Hypothalamus (tissue), 51 donors: ENCODE measurements around the gene BCAS3.

Experiments used
- DNase-seq, 51 donors: peaks; one replicate each; lab custom pipeline; 2025; lab: John Stamatoyannopoulos, UW

Gene BCAS3

DNA sequence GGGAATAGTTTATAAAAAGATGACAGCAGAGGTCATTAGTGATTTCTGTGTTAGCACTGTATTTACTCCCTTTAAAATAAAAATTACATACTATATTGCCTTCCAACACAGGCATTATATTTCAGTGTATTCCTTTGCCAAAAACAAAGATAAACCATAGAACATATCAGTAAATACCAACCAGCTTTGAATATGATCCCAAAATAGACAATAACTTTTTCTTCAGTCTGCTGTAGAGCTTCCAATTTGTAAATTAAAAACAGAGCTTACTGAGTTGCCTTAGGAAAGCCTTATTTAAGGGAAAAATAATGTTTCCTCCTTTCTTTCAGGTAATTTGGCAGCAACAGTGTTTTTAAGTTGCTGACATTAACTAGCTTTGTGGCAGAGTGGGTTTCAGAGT, 369.9 kb downstream of the BCAS3 start:
- DNase-seq, result no peak

- DNase-seq, result no peak
Measured at GRCh38 chr17:61048376-61049106, 370.9 kb downstream of the BCAS3 start.

DNA sequence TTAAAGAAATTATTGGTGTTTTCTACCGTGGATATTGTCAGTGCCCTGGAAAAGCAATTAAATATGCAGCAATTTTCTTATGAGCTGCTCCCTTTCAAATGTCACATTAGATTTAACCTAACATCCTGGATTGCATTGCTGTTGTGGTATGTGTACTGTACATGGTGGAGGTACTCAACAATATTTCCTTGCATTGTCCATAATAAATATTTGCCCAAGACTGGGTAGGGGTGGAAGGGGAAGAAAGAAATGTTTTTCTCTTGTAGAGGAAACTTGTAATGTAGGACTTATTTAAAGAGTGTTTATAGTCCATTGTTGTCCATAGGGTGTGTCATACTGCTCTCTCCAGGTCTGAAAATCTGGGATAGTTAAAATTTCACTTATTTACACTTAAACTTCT, 375.8 kb downstream of the BCAS3 start:
- DNase-seq, result no peak

DNA sequence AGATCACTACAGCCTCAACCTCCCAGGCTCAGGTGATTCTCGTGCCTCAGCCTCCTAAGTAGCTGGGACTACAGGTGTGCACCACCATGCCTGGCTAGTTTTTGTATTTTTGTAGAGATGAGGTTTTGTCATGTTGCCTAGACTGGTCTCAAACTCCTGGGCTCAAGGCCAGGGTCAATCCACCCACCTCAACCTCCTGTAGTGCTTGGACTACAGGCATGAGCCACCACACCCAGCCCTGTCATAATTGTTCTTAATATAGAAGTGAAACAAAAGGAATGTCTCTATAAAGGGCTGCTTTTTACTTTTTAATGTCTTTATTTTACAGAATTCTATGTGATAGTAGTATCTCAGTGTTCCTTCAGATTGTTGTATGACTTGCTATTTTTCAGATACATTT, 376.8 kb downstream of the BCAS3 start:
- DNase-seq, result no peak

DNA sequence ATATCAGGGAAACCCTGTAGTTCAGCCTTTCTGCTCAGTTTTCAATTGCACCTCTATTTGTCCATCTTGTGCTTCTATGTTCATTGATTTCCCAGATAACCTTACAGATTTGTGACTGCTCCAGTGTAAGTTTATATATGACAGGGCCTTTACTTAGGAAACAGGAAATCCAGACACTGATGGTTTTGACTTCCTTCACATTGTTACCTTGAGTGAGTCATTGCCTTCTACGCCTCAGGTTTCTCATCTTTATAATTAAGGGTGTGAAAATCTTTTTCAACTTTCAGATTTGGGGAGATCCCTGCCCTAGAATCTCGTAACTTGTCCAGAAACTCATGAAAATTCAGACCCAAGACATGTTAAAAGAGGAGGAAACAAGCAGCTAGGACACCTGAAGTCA, 379.6 kb downstream of the BCAS3 start:
- no peak for DNase-seq

DNA sequence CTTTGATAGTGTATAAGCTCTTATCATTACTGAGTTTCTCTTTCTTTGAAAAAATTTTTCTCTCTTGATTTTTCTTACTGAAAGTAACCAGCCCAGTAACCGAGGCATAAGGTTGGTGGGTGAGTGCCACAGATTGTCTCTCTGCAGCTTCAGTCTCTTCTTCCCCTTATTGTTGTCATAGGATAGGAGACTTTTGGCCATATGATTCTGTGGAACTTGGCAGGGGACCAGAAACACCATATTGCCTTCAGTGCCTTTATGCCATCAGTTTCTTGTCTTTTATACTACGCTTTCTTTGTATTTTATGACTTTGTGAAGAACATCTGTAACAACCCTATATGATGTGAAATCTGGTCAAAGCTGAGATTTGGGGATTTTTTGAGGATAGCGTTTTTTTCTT, 380.4 kb downstream of the BCAS3 start:
- no peak for DNase-seq

DNA sequence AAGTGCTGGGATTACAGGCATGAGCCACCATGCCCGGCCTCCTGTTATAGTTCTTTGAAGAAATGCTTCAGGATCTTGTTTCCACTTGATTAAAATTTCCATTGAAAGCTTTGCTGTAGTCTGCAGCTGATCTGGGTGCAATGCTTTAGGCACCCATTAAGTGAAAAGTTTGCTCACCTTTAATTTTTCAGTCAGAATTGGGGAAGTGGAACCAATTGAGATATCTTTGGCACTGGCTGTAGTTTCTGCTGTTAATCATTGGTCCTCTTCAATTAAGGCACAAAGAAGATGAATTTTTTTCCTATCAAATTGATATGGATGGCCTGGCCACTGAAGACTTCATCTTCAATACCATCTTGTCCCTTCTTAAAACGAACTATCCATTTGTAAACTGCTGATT, 385.9 kb downstream of the BCAS3 start:
- no peak for DNase-seq

DNA sequence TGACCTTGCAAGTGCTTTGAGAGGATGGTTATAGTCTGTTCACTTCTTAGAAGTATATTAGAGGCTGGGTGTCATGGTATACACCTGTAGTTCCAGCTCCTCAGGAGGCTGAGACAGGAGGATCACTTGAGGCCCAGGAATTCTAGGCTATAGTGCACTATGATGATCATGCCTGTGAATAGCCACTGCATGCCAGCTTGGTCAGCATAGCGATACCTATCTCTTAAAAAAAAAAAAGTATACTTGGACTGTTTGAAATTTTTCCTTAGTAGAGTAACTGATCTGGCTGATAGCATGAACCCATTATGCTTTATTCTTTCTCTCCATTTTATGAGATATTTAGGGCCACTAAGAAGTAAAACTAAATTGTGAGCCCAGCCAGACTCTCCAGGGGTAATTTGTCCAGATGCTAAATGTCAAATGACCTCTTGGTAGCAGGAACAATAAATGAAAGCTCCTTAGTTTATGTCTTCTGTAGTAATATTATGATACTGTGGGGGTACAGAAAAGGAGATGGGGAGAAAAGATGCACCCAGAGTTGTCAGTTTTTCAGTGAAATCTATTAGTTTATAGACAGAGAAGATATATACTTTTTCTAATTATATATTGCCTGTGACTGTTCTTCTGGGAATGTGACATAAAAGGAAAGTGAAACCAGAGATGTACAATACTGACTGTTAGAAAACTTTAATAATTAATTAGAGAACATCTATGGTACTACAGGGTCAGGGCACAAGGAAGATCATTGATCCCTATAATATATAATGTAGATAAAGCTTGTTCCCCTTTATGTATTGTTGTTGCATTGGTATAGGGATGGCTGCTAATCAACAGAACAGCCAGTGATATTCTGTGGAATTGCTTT, 386.7 kb downstream of the BCAS3 start:
- no peak for DNase-seq

GRCh38 chr17:61065263-61065773, 387.7 kb downstream of the BCAS3 start:
- DNase-seq, result no peak

DNA sequence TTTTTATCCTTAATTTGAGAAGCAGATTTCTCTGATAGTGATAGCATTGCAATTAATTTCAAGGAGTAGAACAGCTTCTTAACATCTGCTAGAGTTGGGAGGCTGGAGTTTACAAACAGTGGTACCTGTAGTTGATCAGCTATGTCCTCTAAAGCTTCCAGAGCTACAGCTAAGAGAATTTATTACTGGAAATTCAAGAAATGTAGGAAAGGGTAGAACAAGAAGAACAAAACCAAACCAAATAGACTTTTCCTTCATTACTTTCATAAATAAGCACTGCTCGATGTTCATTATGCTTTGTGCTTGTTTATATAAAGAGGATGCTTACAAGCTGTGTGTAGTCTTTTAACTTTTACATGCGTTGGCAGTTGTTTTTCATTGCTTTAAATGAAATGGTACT, 388.4 kb downstream of the BCAS3 start:
- no peak for DNase-seq

GRCh38 chr17:61070649-61071048, 393.0 kb downstream of the BCAS3 start:
- DNase-seq, result no peak

- DNase-seq, result no peak
Measured at GRCh38 chr17:61072648-61073047, 395.0 kb downstream of the BCAS3 start.

DNA sequence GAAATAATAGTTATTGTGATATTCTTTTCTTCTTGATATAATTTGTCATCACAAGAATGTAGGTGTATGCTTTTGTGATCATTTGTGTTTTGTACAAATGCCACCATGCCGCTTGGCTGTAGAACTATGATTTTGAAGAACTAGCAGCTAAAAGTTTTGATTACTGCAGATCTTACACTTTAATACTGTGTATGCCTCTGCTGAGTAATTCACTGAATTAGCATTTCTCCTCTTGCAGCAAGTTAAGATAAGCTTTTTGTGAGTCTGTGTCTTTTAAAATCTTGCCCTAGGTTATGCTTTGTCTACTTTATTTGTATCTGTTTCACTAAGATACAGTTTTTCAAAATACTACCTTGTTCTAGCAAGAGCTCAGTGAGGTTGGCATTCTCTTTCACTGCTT, 395.5 kb downstream of the BCAS3 start:
- no peak for DNase-seq

DNA sequence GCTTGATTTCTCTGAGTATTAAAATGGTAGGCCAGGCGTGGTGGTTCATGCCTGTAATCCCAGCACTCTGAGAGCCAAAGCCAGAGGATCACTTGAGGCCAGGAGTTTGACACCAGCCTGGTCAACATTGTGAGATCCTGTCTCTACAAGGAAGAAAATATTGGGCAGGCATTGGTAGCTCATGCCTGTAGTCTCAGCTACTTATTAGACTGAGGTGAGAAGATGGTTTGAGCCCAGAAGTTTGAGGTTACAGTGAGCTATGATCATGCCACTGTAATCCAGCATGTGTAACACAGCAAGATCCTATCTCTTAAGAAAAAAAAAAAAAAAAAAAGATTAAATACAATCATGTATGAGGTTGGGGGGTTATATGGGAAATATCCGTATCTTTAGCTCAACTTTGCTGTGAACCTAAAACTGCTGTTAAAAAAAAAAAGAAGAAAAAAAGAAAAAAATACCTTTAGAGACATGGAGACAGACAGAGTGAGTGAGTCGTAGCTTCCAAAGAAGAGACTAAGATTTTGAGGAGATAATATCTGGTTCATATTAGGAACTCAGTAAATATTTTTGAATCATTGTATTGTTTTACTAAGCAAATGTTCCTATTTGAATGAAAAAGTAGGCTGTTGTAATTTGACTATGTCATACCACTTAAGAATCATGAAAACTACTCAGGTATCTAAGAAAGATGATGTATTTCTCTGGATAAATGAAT, 396.3 kb downstream of the BCAS3 start:
- DNase-seq, result no peak

DNA sequence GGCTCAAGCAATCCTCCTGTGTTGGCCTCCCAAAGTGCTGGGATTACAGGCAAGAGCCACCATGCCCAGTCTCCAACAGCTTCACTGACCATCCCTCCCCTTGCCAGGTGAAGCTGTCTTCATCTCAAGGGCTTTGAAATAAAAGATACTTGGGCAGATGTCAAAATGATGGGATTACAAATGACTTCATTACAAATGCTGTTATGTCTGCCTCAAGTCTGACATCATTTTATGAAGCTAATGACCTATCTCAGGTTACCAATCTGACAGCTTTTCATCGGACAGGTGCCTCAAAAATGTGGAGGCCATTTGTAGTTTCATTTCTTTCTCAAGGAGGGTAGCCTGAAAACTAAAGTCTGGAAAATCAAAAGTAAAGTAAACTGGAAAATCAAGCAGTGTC, 398.3 kb downstream of the BCAS3 start:
- DNase-seq, result no peak

GRCh38 chr17:61076621-61077031, 399.0 kb downstream of the BCAS3 start:
- DNase-seq, result no peak

- no peak for DNase-seq
Measured at GRCh38 chr17:61081959-61082358, 404.3 kb downstream of the BCAS3 start.

- DNase-seq, result no peak
Measured at GRCh38 chr17:61084260-61084659, 406.6 kb downstream of the BCAS3 start.

DNA sequence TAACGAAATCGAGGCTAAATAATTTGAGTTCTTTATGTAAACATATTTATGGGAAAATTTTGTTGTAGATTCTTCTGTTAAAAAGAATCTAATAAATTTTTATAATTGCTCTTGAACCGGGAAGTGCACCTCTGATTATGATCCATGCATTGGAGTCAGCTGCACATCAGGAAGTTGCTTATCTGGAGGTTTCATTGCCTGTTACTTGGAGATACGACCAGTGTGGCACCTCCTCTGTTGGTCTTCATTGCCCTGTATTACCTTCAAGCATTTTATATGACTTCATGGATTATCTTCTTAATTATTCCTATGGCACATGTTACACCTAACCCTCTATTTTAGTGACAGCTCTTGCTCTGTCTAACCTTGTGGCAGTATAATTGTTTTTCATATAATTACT, 409.4 kb downstream of the BCAS3 start:
- no peak for DNase-seq

DNA sequence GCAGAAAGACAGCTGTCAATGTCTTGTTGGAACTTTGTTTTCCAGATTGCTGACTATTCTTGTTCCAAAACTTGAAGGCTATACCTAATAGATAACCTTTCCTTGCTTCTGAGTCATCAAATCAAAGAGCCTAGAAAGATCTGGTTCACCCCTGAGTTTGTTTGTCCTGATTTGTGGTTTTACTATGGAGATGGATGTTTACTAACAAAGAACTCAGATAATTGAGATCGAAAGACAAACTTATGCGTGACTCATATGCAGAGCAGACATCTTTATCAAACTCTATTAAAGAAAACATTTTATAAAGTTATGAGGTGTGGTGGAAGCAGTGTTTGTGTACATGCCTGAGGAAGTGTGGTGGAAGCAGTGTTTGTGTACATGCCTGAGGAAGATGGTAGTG, 410.9 kb downstream of the BCAS3 start:
- no peak for DNase-seq

GRCh38 chr17:61091096-61091495, 413.4 kb downstream of the BCAS3 start:
- DNase-seq, result no peak
